ENCODE results near the gene SNAP23.

SNAP23 gene

GRCh38 chr15:42495361-42496212 is at the start of gene SNAP23:
TSS of gene SNAP23 (plus strand) at chr15:42495634. CDS start at chr15:42511847, 16,213 bp downstream.
- Mint-ChIP-seq H3K27ac (peak within 1 kb of the TSS; percentile 90 to 93), H3K9me3 (no peaks in the 10 kb centered on the region), H3K4me1 (peaks cover 67% of the 10 kb centered on the region), H3K27me3 (no peaks in the 10 kb centered on the region), H3K4me3 (peak within 1 kb of the TSS; percentile 91 to 92)
- peak; percentile 73 to 81 for DNase-seq
- ATAC-seq, result peak; percentile 97

- no peak for DNase-seq
- H3K4me3 Mint-ChIP-seq, result no peak overlapping the region
- H3K27ac Mint-ChIP-seq, result no peak overlapping the region
- H3K4me1 Mint-ChIP-seq, result no peaks in the 10 kb centered on the region
- ATAC-seq, result no peak
- no peaks in the 10 kb centered on the region for H3K27me3 Mint-ChIP-seq
- no peaks in the 10 kb centered on the region for H3K9me3 Mint-ChIP-seq
Measured at GRCh38 chr15:42447599-42447998, 47.8 kb upstream of the SNAP23 start.

DNA sequence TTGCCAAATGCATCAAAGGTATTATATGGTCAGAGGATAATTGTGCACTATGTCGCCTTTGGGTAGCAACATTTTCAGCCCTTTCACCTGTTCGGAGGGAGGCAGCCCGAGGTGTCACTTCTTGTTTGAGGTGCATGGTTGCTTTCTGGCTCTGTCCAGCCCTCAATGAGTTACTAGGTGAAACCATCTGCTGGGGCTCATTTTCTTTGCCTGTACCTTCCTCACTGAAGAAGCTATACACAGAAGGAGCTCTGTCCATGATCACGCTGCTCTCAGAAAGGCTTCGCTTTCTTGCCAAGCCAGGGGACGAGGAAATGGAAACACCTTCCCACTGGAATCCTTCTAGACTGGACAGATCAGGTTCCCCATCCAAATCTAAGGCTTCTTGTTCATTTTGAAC is 47.2 kb upstream of the SNAP23 start:
- Mint-ChIP-seq H3K9me3 (no peaks in the 10 kb centered on the region), H3K27me3 (no peaks in the 10 kb centered on the region), H3K27ac (peak overlapping the region in 1 of 2 donors; percentile 71), H3K4me3 (no peak overlapping the region), H3K4me1 (no peaks in the 10 kb centered on the region)
- DNase-seq (no peak), ATAC-seq (no peak)

GRCh38 chr15:42449770-42450424 is 45.5 kb upstream of the SNAP23 start:
- no peak for DNase-seq
- Mint-ChIP-seq H3K9me3 (no peaks in the 10 kb centered on the region), H3K27me3 (no peaks in the 10 kb centered on the region), H3K27ac (no peak overlapping the region), H3K4me1 (no peaks in the 10 kb centered on the region), H3K4me3 (no peak overlapping the region)
- no peak for ATAC-seq

- Mint-ChIP-seq H3K4me1 (no peaks in the 10 kb centered on the region), H3K9me3 (no peaks in the 10 kb centered on the region), H3K27me3 (no peaks in the 10 kb centered on the region), H3K27ac (no peak overlapping the region), H3K4me3 (no peak overlapping the region)
- ATAC-seq, result no peak
- DNase-seq, result no peak
Measured at GRCh38 chr15:42450425-42450790, 45.0 kb upstream of the SNAP23 start.

- peak overlapping the region in 1 of 2 donors; percentile 34 for H3K27ac Mint-ChIP-seq
Measured at GRCh38 chr15:42453826-42454225, 41.6 kb upstream of the SNAP23 start.

DNA sequence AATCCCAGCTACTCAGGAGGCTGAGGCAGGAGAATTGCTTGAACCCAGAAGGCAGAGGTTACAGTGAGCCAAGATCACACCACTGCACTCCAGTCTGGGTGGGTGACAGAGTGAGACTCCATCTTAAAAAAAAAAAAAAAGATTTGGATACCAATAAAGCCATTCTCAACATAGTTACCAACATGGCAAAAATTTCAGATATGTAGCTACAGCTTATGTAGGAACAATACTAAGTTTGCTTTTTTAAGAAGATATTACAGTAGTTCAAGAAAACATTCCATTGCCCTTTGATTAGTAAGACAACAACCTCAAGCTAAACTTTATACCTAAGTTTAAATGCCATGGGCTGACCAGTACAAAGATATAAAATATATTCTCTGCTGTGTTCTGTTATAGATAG is 38.9 kb upstream of the SNAP23 start:
- ATAC-seq, result no peak
- no peaks in the 10 kb centered on the region for H3K9me3 Mint-ChIP-seq
- H3K27me3 Mint-ChIP-seq, result no peaks in the 10 kb centered on the region
- H3K4me1 Mint-ChIP-seq, result no peaks in the 10 kb centered on the region
- no peak overlapping the region for H3K4me3 Mint-ChIP-seq
- no peak overlapping the region for H3K27ac Mint-ChIP-seq
- DNase-seq, result no peak

More at GRCh38 chr15:42453826-42454225, 41.6 kb upstream of the SNAP23 start:
- no peaks in the 10 kb centered on the region for H3K9me3 Mint-ChIP-seq
- no peaks in the 10 kb centered on the region for H3K4me1 Mint-ChIP-seq
- H3K27me3 Mint-ChIP-seq, result no peaks in the 10 kb centered on the region
- DNase-seq, result no peak
- ATAC-seq, result no peak
- H3K4me3 Mint-ChIP-seq, result no peak overlapping the region

GRCh38 chr15:42456971-42457370 is 38.5 kb upstream of the SNAP23 start:
- DNase-seq (no peak), ATAC-seq (no peak)
- no peaks in the 10 kb centered on the region for H3K27me3 Mint-ChIP-seq
- H3K4me1 Mint-ChIP-seq, result no peaks in the 10 kb centered on the region
- H3K4me3 Mint-ChIP-seq, result no peak overlapping the region
- H3K27ac Mint-ChIP-seq, result peak overlapping the region in 1 of 2 donors; percentile 13
- no peaks in the 10 kb centered on the region for H3K9me3 Mint-ChIP-seq

DNA sequence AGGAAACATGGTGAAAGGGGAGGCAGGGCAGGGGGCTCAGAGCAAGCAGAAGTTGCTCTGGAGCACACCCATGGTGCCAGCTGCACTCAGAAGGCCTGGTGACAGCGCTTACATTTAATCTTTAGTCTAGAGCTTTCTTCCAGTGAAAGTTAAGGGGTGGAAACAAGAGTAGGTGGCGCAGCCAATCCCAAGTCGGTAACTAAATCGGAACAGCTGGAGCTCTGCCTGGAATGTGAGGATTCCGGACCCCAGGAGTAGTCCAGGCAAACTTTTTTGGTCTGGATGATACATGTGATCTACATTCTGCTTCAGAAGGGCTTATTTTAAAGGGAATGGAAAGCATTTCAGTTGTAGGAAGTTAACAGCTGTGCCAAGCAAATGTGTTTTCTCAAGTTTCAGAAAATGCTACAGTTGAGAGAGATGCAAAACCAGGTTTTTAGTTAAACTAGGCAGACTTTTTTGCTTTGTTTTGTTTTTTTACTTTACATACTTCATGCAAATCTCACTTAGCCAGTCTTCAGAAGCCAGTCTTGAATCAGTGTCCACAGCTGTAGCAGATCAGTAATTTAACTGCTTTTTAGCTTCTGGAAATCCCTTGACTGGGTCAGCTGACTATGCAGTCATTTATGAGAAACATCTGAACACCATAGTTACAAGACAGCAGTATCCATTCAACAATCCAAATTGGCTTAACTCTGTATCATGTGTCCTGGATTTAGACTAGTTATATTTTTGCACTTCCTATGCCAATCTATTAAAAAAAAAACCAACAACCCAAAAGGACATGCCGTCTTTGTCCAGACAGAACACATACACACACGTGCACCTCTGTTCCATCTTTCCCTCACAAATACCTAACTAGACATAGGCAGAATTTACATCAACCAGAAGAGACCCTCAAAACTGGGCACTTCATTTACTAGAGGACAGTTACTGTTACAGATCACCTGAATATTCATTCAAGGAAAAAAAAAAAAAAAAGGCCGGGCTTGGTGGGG is 37.7 kb upstream of the SNAP23 start:
- no peak overlapping the region for H3K4me3 Mint-ChIP-seq
- DNase-seq, result no peak
- no peak for ATAC-seq
- no peaks in the 10 kb centered on the region for H3K4me1 Mint-ChIP-seq
- no peaks in the 10 kb centered on the region for H3K27me3 Mint-ChIP-seq
- H3K9me3 Mint-ChIP-seq, result no peaks in the 10 kb centered on the region
- no peak overlapping the region for H3K27ac Mint-ChIP-seq

- H3K27ac Mint-ChIP-seq, result no peak overlapping the region
- H3K9me3 Mint-ChIP-seq, result no peaks in the 10 kb centered on the region
- H3K4me1 Mint-ChIP-seq, result peaks cover 7% of the 10 kb centered on the region
- no peaks in the 10 kb centered on the region for H3K27me3 Mint-ChIP-seq
- no peak for ATAC-seq
- no peak for DNase-seq
- H3K4me3 Mint-ChIP-seq, result no peak overlapping the region
Measured at GRCh38 chr15:42461261-42461660, 34.2 kb upstream of the SNAP23 start.

- Mint-ChIP-seq H3K27me3 (no peaks in the 10 kb centered on the region), H3K27ac (no peak overlapping the region), H3K4me3 (no peak overlapping the region), H3K9me3 (no peaks in the 10 kb centered on the region), H3K4me1 (peaks cover 7% of the 10 kb centered on the region)
- no peak for DNase-seq
- no peak for ATAC-seq
Measured at GRCh38 chr15:42465520-42466259, 29.7 kb upstream of the SNAP23 start.

DNA sequence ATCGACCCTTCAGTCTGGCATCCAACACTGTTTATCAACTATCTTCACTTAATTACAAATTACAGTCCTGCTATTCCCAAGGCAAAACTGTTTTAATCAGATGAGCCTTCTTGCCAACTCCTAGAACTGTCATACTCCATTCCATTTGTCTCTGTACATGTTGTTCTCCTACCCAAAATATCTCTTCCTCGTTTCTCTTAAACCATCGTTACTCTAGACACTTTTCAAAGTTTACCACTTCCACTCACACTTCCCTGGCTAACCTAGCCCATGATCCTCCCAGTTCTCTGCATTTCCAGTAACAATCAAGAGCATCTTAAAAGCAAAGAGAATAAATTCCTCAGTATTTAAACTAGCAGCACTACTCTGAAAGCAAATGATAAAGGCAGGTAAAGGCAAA is 24.4 kb upstream of the SNAP23 start:
- ATAC-seq, result no peak
- Mint-ChIP-seq H3K4me3 (no peak overlapping the region), H3K4me1 (no peaks in the 10 kb centered on the region), H3K27me3 (no peaks in the 10 kb centered on the region), H3K9me3 (no peaks in the 10 kb centered on the region), H3K27ac (no peak overlapping the region)
- DNase-seq, result no peak

DNA sequence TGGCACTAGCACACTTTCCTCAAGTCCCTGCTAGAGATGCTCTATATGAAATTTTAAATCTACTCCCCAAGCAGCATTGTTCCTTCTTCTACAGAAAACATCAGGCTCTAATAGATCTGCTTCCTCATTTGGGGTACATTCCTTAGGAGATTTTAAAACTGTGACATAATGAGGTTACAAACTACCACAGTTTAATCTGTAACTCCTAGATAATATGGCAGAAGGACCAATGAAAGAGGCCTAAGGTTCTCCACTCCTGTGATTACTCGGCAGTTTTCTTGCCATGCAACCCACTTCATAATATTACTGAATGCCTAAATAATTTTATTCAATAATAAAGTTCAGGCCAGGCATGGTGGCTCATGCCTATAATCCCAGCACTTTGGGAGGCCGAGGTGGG is 20.6 kb upstream of the SNAP23 start:
- Mint-ChIP-seq H3K27me3 (no peaks in the 10 kb centered on the region), H3K4me1 (peaks cover 6% of the 10 kb centered on the region), H3K9me3 (no peaks in the 10 kb centered on the region), H3K27ac (no peak overlapping the region), H3K4me3 (no peak overlapping the region)
- no peak for DNase-seq
- no peak for ATAC-seq

GRCh38 chr15:42482701-42483100 is 12.7 kb upstream of the SNAP23 start:
- DNase-seq (no peak), ATAC-seq (no peak)
- Mint-ChIP-seq H3K4me1 (peaks cover 16% of the 10 kb centered on the region), H3K27me3 (no peaks in the 10 kb centered on the region), H3K9me3 (no peaks in the 10 kb centered on the region), H3K4me3 (no peak overlapping the region), H3K27ac (no peak overlapping the region)

DNA sequence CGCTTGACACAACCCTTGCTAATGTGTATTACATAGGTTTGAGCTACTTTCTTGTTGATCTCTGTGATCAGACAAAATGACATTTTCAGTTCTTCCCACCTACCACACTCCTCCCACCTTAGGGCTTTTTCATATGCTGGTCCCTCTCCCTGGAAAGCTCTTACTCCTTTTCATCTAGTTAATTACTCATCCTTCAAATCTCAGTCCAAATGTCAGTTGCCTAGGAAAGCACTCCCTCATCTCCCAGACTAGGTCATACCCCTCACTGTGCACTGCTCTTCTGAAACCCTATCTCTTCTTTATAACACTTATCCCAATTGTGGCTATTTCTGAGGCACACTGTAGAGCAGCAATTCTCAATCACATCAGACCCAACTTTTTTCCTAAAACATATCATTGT is 11.8 kb upstream of the SNAP23 start:
- H3K9me3 Mint-ChIP-seq, result no peaks in the 10 kb centered on the region
- no peak overlapping the region for H3K4me3 Mint-ChIP-seq
- no peak for ATAC-seq

More for the DNA sequence above, 11.8 kb upstream of the SNAP23 start:
- H3K4me1 Mint-ChIP-seq, result peaks cover 23% of the 10 kb centered on the region
- no peak for DNase-seq
- no peak overlapping the region for H3K27ac Mint-ChIP-seq
- no peaks in the 10 kb centered on the region for H3K27me3 Mint-ChIP-seq

All from stimulated activated naive CD8-positive, alpha-beta T cell treated with anti-CD3 and anti-CD28 coated beads, Interleukin-15, amount 100 ng/mL, for 72 hours (primary cell).